22Rv1 (cell line): ENCODE results near the gene ABCA9.
"Not testable (repeated sequence)": the region's sequence is repeated elsewhere in the genome, so short reads cannot be mapped to it uniquely, and the experiment has no call there.

Experiments
- H3K27ac ChIP-seq: fragments of 450-650 bp; 2 replicates; pipeline ENCODE4 v1.5.1; 2017
- ZFX ChIP-seq: fragments of 450-650 bp; IDR thresholded peaks from 2 replicates; pipeline ENCODE4 v1.6.1; 2017; ENCODE audit warnings: antibody characterized with exemption, borderline replicate concordance
- TF ChIP-seq, protein P1 (sequence below): fragments of 450-650 bp; IDR thresholded peaks from 2 replicates; pipeline ENCODE4 v1.5.1; 2017; ENCODE audit warnings: mild to moderate bottlenecking

ABCA9 gene

DNA sequence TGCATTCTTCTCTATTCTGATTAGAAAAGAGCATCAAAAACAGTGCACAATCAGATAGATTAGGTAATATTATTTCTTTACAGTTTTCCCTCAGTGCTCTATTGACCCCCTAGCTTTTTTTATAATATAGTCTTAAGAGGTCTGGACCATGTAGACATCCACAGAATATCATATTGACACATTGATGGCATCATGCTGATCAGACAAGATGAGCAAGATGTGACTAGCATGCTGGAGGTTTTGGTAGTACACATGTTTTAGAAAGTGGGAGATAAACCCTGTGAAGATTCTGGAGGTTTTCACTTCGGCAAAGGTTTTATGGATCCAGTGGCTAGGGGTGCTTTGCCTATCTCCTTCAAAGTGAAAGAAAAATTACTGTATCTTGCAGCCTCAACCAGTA is 102.8 kb downstream of the ABCA9 start:
- H3K27ac ChIP-seq, result no peak overlapping the region

DNA sequence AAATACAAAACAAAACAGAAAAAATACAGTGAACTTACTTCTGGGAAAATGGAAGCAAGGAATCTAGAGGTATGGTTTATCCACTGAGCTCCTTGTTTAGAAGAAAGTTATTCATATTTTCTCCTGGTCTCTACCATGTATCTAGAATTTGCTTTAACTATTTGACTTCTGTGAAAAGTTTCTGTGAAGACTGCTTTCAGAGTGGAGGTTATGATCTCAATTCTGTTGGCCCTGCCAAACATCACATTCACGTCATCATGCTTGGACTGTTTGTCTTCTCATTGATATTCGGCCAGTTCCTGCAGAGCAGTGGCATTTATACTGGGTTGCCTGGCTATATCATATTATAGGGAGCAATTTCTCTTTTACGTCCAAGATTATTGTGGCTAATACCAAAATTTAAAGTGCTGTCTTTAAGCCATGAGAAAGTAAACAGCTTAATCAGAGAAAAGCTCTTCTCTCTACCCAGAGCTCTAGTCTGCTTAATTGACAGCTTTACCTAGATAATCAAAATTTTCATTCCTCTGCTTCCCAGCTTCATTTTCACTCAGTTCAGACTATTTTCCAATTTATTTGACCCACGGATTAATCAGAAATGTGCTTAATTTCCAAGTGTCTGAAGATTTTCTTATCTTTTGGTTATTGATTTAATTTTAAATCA is 105.4 kb downstream of the ABCA9 start, which contains the start of gene ABCA8:
Gene ABCA8, minus strand, starts transcription at position 212 of the 661 bp plus-strand sequence. CDS start 13,358 bp downstream, outside the sequence.
- H3K27ac ChIP-seq, result no peak within 1 kb of the TSS
- TF ChIP-seq ZFX, result no peak
- TF ChIP-seq, protein P1, sequence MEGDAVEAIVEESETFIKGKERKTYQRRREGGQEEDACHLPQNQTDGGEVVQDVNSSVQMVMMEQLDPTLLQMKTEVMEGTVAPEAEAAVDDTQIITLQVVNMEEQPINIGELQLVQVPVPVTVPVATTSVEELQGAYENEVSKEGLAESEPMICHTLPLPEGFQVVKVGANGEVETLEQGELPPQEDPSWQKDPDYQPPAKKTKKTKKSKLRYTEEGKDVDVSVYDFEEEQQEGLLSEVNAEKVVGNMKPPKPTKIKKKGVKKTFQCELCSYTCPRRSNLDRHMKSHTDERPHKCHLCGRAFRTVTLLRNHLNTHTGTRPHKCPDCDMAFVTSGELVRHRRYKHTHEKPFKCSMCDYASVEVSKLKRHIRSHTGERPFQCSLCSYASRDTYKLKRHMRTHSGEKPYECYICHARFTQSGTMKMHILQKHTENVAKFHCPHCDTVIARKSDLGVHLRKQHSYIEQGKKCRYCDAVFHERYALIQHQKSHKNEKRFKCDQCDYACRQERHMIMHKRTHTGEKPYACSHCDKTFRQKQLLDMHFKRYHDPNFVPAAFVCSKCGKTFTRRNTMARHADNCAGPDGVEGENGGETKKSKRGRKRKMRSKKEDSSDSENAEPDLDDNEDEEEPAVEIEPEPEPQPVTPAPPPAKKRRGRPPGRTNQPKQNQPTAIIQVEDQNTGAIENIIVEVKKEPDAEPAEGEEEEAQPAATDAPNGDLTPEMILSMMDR, result no peak

More for the DNA sequence above, 102.8 kb downstream of the ABCA9 start:
- no peak for TF ChIP-seq ZFX
- TF ChIP-seq, protein P1, result no peak

DNA sequence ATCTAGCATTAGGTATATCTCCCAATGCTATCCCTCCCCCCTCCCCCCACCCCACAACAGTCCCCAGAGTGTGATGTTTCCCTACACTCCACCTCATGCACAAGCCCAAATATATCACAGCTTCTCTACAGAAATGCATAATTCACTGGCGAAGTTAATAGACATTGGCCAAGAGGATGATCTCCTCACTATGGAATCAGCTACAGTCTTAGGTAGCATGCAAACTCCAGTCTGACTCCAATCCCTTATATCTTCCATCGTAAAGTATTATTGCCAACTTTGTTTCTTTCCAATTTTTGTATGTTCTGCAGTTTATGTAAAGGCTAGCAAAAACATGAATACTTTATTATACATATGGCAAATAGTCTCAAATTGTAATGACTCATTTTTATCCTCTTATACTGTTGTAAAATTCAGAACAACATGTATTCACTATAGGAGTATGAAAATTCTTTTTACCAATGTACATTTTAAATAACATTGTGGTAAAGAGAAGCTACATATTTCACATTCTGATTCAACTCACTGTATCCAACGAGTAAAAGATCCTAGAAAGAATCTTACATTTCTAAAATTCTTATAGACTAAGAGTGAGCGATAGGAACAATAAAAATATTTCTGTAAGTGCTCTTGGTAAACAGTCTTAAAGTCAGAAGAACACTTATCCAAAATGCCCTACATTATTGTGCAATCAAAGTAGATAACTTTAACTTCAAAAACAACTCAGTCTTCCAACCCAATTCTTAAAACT is 106.4 kb downstream of the ABCA9 start:
- no peak overlapping the region for H3K27ac ChIP-seq
- TF ChIP-seq, protein P1, result no peak
- TF ChIP-seq ZFX, result no peak

DNA sequence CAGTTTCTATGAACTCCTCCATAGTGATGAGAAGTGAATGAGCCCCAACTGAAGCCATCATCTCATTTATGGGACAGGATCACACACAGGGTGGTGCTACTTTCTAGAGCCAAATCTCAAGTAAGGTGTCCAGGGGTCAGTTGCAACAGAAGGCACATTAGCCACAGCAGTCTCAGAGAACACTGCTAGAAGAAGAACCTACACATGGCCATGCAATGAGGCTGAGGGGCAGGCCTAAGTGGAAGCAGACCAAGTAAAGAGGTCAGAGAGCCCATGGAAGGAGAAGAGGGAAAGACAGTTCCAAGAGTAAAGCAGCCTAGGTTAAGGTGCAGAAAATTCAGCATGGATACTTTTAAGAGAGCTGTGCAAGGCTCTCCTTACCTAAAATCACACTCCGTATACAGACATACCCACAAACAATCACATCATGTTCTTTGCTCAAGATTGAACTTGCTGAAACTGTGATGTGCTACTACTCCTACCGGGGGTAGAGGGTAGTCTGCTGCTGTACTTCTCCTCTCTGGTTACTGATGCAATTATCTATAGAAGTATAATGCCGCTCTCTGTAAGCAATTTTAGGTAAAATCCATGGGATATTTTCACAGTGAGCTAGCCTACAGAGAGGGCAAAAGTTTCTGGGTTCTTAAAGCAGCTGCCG is 107.3 kb downstream of the ABCA9 start:
- no peak overlapping the region for H3K27ac ChIP-seq
- no peak for TF ChIP-seq ZFX
- TF ChIP-seq, protein P1, result no peak

DNA sequence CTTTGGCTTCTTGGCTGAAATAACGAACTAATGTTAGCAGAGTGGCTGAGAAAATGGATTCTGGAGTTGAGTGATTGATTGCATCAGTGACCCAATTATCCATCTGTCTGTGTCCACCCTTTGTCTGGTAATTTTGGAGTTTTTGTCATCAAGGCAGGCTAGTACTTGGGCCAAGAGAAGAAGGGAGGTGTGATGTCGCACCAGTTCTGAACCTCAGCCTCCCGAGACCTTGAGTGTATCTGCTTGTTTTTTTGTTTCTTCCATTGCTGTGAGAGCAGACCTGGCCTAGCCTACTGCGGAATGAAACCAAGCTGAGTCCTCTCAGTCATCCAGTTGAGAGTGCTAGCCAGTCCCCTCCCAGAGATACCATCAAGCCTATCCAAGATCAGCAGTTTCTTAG is 110.0 kb downstream of the ABCA9 start:
- TF ChIP-seq ZFX, result no peak
- TF ChIP-seq, protein P1, result no peak

DNA sequence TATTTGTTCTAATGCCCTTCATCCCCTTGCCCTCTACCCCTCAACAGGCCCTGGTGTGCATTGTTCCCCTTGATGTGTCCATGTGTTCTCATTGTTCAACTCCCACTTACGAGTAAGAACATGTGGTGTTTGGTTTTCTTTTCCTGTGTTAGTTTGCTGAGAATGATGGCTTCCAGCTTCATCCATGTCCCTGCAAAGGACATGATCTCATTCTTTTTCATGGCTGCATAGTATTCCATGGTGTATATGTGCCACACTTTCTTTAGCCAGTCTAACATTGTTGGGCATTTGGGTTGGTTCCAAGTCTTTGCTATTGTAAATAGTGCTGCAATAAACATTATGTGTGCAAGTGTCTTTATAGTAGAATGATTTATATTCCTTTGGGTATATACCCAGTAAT is 112.9 kb downstream of the ABCA9 start:
- not testable (repeated sequence) for H3K27ac ChIP-seq

More for the DNA sequence above, 110.0 kb downstream of the ABCA9 start:
- H3K27ac ChIP-seq, result no peak overlapping the region

DNA sequence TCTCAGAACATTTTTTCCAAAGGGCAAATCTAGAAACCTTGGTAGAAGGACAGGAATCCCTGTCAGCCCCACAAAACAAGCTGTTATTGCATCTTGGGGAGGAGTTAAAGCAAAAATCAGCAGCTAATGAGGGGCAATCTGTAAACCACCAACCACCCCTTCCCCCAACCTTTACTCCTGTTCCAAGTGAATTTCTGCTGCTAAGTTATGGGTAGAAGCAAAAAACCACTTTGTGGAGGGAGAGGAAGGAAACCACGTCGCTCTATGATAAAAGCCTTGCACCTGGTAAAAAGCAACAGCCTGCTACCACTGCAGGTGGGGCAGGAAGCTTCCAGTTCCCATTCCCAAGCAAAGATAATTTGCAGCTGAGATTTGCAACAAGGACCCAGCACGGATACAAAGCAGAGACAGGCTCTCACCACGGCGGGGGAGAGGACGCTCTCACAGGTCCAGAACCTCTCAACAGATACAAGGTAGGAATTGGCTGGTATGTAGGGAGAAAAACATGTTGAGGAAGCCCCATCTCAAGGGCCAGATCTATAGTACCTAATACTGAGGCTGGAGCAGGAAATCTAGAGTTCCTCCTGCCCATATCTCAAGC is 116.2 kb downstream of the ABCA9 start:
- TF ChIP-seq, protein P1, result no peak
- no peak for TF ChIP-seq ZFX

DNA sequence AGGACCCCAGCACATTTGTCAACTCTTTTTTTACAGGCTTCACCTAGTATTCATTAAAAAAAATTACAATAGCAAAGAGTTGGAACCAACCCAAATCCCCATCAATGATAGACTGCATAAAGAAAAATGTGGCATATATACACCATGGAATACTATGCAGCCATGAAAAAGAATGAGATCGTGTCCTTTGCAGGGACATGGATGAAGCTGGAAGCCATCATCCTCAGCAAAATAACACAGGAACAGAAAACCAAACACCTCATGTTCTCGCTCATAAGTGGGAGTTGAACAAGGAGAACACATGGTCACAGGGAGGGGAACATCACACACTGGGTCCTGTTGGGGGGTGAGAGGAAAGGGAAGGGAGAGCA is 116.9 kb downstream of the ABCA9 start:
- not testable (repeated sequence) for H3K27ac ChIP-seq

More for the DNA sequence above, 116.2 kb downstream of the ABCA9 start:
- H3K27ac ChIP-seq, result no peak overlapping the region
